ENCODE data around the gene TIMM9.

GRCh38 chr14:58430156-58430555 is 2.8 kb upstream of the TIMM9 start:
- TF ChIP-seq, protein P1, sequence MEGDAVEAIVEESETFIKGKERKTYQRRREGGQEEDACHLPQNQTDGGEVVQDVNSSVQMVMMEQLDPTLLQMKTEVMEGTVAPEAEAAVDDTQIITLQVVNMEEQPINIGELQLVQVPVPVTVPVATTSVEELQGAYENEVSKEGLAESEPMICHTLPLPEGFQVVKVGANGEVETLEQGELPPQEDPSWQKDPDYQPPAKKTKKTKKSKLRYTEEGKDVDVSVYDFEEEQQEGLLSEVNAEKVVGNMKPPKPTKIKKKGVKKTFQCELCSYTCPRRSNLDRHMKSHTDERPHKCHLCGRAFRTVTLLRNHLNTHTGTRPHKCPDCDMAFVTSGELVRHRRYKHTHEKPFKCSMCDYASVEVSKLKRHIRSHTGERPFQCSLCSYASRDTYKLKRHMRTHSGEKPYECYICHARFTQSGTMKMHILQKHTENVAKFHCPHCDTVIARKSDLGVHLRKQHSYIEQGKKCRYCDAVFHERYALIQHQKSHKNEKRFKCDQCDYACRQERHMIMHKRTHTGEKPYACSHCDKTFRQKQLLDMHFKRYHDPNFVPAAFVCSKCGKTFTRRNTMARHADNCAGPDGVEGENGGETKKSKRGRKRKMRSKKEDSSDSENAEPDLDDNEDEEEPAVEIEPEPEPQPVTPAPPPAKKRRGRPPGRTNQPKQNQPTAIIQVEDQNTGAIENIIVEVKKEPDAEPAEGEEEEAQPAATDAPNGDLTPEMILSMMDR (IDR thresholded peaks at IDR 0.05; ENCODE audit: low read depth, low read length), result no peak
- TF ChIP-seq EZH2phosphoT487 (IDR thresholded peaks at IDR 0.05; ENCODE audit: low read depth), result no peak

All from OCI-LY3 (cell line).